Right cardiac atrium (tissue), 5 donors: ENCODE results near the gene POLD2. TPM values are rescaled to one million over a fixed set of nuclear protein-coding genes. Genes with fewer than 3 reads are reported as not detected.
A peak's percentile ranks its signal among the peaks of the same experiment; 100 is the strongest.

Experiments used
- ATAC-seq, 2 donors: fragments of 200-7000 bp; cut with Tn5 transposase; one replicate each; pipeline versions ENCODE4 v1.8.0 to v1.9.1; 2020; ENCODE audit warnings: moderate library complexity in 2 of 2, mild to moderate bottlenecking in 1 of 2
- DNase-seq, 3 donors: peaks; one replicate each; pipeline ENCODE4 v3.0.0-alpha.2; 2020
- H3K27ac ChIP-seq: one replicate; pipeline ENCODE4 v1.5.1; 2013; ENCODE audit warnings: mild to moderate bottlenecking, low read length, control low read depth, moderate library complexity
- H3K27me3 ChIP-seq: one replicate; pipeline ENCODE4 v1.6.1; 2013; ENCODE audit not compliant: control insufficient read depth, insufficient read depth
- H3K4me1 ChIP-seq: one replicate; pipeline ENCODE4 v1.6.1; 2013; ENCODE audit warnings: low read length; ENCODE audit not compliant: control insufficient read depth, insufficient read depth
- H3K4me3 ChIP-seq: one replicate; pipeline ENCODE4 v1.5.1; 2013; ENCODE audit warnings: low read length, control low read depth
- H3K9me3 ChIP-seq: one replicate; pipeline ENCODE4 v1.6.1; 2013; ENCODE audit warnings: low read length; ENCODE audit not compliant: control insufficient read depth
- WGBS: extraction: QIAGEN DNeasy Blood & Tissue Kit; methylation state at CpG from one replicate; pipeline ENCODE4 v1.1.7; 2013; 5-methylcytosine and 5-hydroxymethylcytosine counted together
- intact Hi-C, 4 donors: fragments of 100-400 bp; cut with DNase I; formaldehyde crosslinking; loops; one replicate each; pipeline versions ENCODE4 v1.11.0 to v1.14.0; 2022 to 2023
- polyA plus RNA-seq: library from polyadenylated mRNA; stranded (reverse); fragments of 200-250 nt; gene quantifications from one replicate; pipeline ENCODE4 v1.2.3, GENCODE V29; 2013
- total RNA-seq, 4 donors: library from RNA; stranded (reverse); fragmentation: NEBNext Ultra II Directional; extraction: Animal tissue kit (Norgen Biotek cat#: 25700); gene quantifications; one replicate each; pipeline ENCODE4 v1.2.1, GENCODE V29; 2021
- donor health status: healthy with polysubstance abuse.
- donor health status: DM: no; HTN: yes; CAD: no.
- donor health status: DM: no; HTN: no; CAD: no.
- donor health status: DM: no; HTN: yes; CAD: no; lungs with severe emphysema.
- donor health status: DM: yes; HTN: yes; CAD: no.

POLD2 gene
- total and polyA plus RNA-seq, 5 donors = 85.8 to 110 (median 98.7) TPM

- Histone ChIP-seq H3K4me3 (no peak overlapping the region), H3K27ac (peak overlapping the region; percentile 43), H3K27me3 (no peaks in the 10 kb centered on the region), H3K9me3 (no peaks in the 10 kb centered on the region), H3K4me1 (peaks cover 7% of the 10 kb centered on the region)
- intact Hi-C loops = loop anchor here in 3 of 4 donors (5.0 kb wide), 1 partner anchor 40 kb away; the partner anchor contains the start of gene POLM (in 3 of the 3)
- ATAC-seq = no peak
- DNase-seq = peak in 2 of 3 donors; percentile 7 to 42
- WGBS = 82% methylated on average over 12 of the region's 12 CpGs
Observed at GRCh38 chr7:44121761-44122420, 1.5 kb downstream of the POLD2 start.

GRCh38 chr7:44120395-44120794 lies 3.0 kb downstream of the POLD2 start:
- DNase-seq (no peak), ATAC-seq (no peak)
- no peaks in the 10 kb centered on the region for H3K27me3 ChIP-seq
- 62% methylated on average over 6 of the region's 6 CpGs for whole genome bisulfite sequencing
- H3K4me1 ChIP-seq = peaks cover 7% of the 10 kb centered on the region
- no peaks in the 10 kb centered on the region for H3K9me3 ChIP-seq
- no peak overlapping the region for H3K4me3 ChIP-seq
- peak overlapping the region; percentile 47 for H3K27ac ChIP-seq
- intact Hi-C loops = loop anchor here in 3 of 4 donors (5.0 kb wide), 1 partner anchor 38 kb away; the partner anchor contains the start of gene POLM (in 3 of the 3)

- no peaks in the 10 kb centered on the region for H3K27me3 ChIP-seq
- H3K4me1 ChIP-seq = peaks cover 7% of the 10 kb centered on the region
- no peak overlapping the region for H3K4me3 ChIP-seq
- no peaks in the 10 kb centered on the region for H3K9me3 ChIP-seq
- 59% methylated on average over 8 of the region's 8 CpGs for WGBS
- H3K27ac ChIP-seq = peak overlapping the region; percentile 62
- intact Hi-C loops = loop anchor here in 3 of 4 donors (5.0 kb wide), 1 partner anchor 38 kb away; the partner anchor contains the start of gene POLM (in 3 of the 3)
- ATAC-seq (no peak), DNase-seq (peak in 1 of 3 donors; percentile 10)
Observed at GRCh38 chr7:44119829-44120380, 3.4 kb downstream of the POLD2 start.

- Histone ChIP-seq H3K4me1 (peaks cover 7% of the 10 kb centered on the region), H3K4me3 (no peak overlapping the region), H3K27me3 (no peaks in the 10 kb centered on the region), H3K9me3 (no peaks in the 10 kb centered on the region), H3K27ac (no peak overlapping the region)
- WGBS = 86% methylated on average over 13 of the region's 13 CpGs
- DNase-seq (peak in 1 of 3 donors; percentile 13), ATAC-seq (no peak)
- intact Hi-C loops = no loop called here
Observed at GRCh38 chr7:44117801-44118429, 5.4 kb downstream of the POLD2 start.

DNA sequence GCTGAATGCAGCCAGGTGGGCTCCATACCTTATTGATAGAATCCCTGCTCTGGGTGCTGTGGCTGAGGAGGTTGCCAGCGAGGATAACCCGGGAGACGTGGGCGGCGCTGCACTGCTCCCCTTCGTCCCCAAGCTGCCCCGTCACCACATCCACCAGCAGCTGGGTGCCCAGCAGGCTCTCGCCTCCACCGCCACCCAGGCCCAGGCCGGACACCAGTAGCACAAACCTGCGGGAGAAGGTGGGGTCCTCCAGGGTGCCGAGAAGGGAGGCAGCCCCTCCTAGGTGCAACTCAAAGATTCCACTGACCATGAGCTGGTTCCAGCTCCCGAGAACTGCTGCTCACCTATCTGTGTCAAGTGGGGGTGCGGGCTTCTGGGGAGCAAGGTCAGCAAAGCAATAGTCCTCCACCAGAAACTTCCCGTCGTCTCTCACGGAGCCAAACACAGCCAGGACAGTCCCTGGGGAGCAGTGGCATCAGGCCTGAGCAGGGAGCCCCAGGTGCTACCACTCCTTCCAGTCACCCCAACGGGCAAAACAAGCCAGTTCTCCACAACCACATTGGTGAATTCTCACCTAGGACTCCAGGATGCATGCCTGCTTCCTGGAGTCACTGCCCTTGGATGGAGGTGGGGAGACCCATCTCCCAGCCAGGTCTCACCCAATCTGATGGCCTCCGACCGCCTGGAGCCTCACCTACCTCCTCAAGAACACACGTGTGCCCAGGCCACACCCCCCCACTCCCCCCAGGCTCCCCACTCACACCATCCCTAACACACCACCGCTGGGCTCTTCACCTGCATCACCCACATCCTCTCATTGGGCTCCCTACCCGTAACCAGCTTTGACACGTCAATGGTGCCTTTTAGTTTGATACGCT lies 6.3 kb downstream of the POLD2 start:
- WGBS = 85% methylated on average over 25 of the region's 25 CpGs
- peak in 1 of 3 donors; percentile 17 for DNase-seq
- no peaks in the 10 kb centered on the region for H3K27me3 ChIP-seq
- H3K4me3 ChIP-seq = no peak overlapping the region
- intact Hi-C loops = no loop called here
- peaks cover 4% of the 10 kb centered on the region for H3K4me1 ChIP-seq
- ATAC-seq = no peak
- H3K27ac ChIP-seq = no peak overlapping the region
- no peaks in the 10 kb centered on the region for H3K9me3 ChIP-seq

DNA sequence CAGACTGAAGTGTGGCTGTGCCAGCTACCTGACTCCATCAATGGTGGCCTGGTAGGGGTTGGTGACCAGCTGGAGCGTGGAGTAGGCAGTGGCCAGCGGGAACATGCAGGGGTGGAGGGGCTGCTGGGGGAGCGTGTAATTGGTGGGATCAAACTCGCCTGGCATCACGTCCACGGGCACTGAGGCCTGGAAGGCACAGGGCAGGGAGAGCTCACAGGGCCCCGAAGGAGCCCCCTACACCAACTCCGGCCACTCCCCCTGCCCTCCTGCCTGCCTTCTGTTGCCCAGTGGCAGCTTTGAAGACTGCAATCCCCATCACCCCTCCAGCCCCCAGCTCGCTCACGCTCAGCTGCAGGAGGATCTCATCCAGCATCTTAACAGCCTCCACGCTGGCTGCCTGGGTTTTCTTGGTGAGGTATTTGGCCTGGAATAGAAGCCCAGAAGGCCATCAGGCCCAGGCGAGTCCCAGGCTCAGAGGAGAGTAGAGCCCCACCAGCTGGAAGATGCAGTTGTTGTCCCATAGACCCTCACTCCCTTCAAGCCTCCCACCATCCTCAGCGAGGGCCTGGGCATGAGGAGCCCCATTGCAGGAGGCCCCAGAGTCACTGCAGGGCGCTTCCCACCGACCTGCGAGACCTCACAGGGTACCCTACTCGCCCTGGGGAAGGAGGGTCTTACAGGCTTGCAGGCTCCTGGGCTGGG lies 7.1 kb downstream of the POLD2 start:
- H3K4me1 ChIP-seq = no peaks in the 10 kb centered on the region
- DNase-seq (peak in 1 of 3 donors; percentile 9), ATAC-seq (no peak)
- H3K9me3 ChIP-seq = no peaks in the 10 kb centered on the region
- H3K27me3 ChIP-seq = no peaks in the 10 kb centered on the region
- 87% methylated on average over 17 of the region's 17 CpGs for WGBS
- intact Hi-C loops = no loop called here
- no peak overlapping the region for H3K4me3 ChIP-seq
- H3K27ac ChIP-seq = no peak overlapping the region

DNA sequence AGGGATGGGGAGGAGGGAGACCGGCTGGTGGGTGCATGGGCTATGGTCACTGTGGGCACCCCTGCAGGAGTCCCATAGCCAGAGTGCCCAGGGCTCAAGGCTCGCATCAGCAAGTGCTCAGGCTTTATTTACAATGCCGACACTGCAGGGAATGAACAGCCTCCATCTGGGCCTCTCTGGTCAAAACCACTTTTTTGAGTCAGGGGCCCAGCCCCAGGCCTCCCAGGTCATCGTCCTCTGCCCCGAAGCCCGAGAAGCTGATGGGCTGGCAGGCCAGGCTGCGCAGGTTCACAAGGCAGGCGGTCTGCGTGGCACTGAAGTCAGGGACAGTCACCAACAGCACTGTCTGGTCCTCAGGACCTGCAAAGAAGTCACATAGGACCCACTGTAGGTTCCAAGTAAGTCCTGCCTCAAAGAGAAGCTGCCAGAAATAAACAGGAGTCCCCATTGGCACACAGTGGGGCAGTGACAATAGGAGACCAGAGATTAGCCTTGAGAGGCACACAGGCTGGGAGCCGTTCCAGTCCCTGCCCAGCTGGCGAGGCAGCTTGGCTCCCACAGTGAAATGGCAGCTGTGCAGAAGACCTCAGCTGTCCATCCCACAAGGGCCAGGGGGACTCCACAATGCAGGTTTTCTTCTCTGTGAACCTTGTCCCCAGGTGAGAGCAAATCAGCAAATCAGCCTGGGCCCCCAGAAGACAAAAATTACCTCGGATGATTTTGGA lies 8.6 kb downstream of the POLD2 start:
- H3K4me1 ChIP-seq = no peaks in the 10 kb centered on the region
- intact Hi-C loops = no loop called here
- DNase-seq = peak; percentile 55 to 87 (median 81)
- H3K27ac ChIP-seq = peak overlapping the region; percentile 38
- H3K27me3 ChIP-seq = no peaks in the 10 kb centered on the region
- WGBS = 70% methylated on average over 12 of the region's 12 CpGs
- ATAC-seq = peak; percentile 36 to 61
- H3K4me3 ChIP-seq = no peak overlapping the region
- no peaks in the 10 kb centered on the region for H3K9me3 ChIP-seq

DNA sequence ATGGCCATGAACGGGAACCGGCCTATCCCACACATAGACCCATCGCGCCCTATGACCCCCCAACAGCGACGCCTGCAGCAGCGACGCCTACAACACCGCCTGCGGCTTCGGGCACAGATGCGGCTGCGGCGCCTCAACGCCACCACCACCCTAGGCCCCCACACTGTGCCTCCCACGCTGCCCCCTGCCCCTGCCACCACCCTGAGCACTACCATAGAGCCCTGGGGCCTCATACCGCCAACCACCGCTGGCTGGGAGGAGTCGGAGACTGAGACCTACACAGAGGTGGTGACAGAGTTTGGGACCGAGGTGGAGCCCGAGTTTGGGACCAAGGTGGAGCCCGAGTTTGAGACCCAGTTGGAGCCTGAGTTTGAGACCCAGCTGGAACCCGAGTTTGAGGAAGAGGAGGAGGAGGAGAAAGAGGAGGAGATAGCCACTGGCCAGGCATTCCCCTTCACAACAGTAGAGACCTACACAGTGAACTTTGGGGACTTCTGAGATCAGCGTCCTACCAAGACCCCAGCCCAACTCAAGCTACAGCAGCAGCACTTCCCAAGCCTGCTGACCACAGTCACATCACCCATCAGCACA lies 9.5 kb downstream of the POLD2 start:
- 80% methylated on average over 24 of the region's 24 CpGs for WGBS
- no peak overlapping the region for H3K4me3 ChIP-seq
- peak in 1 of 2 donors; percentile 3 for ATAC-seq

GRCh38 chr7:44112997-44113763 lies 10.2 kb downstream of the POLD2 start:
- DNase-seq (peak in 1 of 3 donors; percentile 13), ATAC-seq (no peak)
- no peak overlapping the region for H3K4me3 ChIP-seq
- intact Hi-C loops = no loop called here
- H3K27ac ChIP-seq = no peak overlapping the region
- WGBS = 85% methylated on average over 34 of the region's 34 CpGs
- no peaks in the 10 kb centered on the region for H3K9me3 ChIP-seq
- no peaks in the 10 kb centered on the region for H3K27me3 ChIP-seq
- no peaks in the 10 kb centered on the region for H3K4me1 ChIP-seq

More for the DNA sequence above, 9.5 kb downstream of the POLD2 start:
- Histone ChIP-seq H3K27ac (no peak overlapping the region), H3K9me3 (no peaks in the 10 kb centered on the region), H3K27me3 (no peaks in the 10 kb centered on the region), H3K4me1 (no peaks in the 10 kb centered on the region)
- intact Hi-C loops = no loop called here
- DNase-seq = peak in 1 of 3 donors; percentile 21
